GM23338 (cell line): Measurements from ENCODE around the gene TNFRSF19. TPM values are rescaled to one million over a fixed set of nuclear protein-coding genes. Genes with fewer than 3 reads are reported as not detected.

Experiments
- ATAC-seq: fragments of 200-7000 bp; cut with Tn5 transposase; 3 replicates; pipeline ENCODE4 v1.9.1; 2020
- DNase-seq: peaks from one replicate; pipeline ENCODE4 v3.0.0-alpha.2; 2015; ENCODE audit warnings: low spot score
- H2AFZ ChIP-seq: fragments of 200-600 bp; sonication (generic); 2 replicates; pipeline ENCODE4 v1.8.0; 2016; ENCODE audit warnings: antibody characterized with exemption, mild to moderate bottlenecking, moderate library complexity
- H3F3A ChIP-seq: fragments of 200-600 bp; sonication (generic); replicated peaks from 2 replicates; pipeline ENCODE4 v1.8.0; 2017; ENCODE audit warnings: antibody characterized with exemption, mixed run types, low read depth
- H3K27ac ChIP-seq: fragments of 200-600 bp; sonication (generic); 2 replicates; pipeline ENCODE4 v1.6.1; 2016; ENCODE audit warnings: low read depth
- H3K27me3 ChIP-seq: fragments of 200-600 bp; sonication (generic); 2 replicates; pipeline ENCODE4 v1.8.0; 2016; ENCODE audit warnings: mild to moderate bottlenecking, mixed run types, moderate library complexity; ENCODE audit not compliant: insufficient read depth
- H3K36me3 ChIP-seq: fragments of 200-600 bp; sonication (generic); 2 replicates; pipeline ENCODE4 v1.8.0; 2016; ENCODE audit warnings: mild to moderate bottlenecking; ENCODE audit not compliant: insufficient read depth
- H3K4me1 ChIP-seq: fragments of 200-600 bp; sonication (generic); 2 replicates; pipeline ENCODE4 v1.8.0; 2016; ENCODE audit warnings: mild to moderate bottlenecking, moderate library complexity; ENCODE audit not compliant: insufficient read depth
- H3K4me2 ChIP-seq: fragments of 200-600 bp; sonication (generic); 2 replicates; pipeline ENCODE4 v1.7.1; 2017; ENCODE audit warnings: mixed run types
- H3K4me3 ChIP-seq: fragments of 200-600 bp; sonication (generic); 2 replicates; pipeline ENCODE4 v1.6.1; 2016; ENCODE audit warnings: mixed run types
- H3K79me2 ChIP-seq: fragments of 200-600 bp; sonication (generic); replicated peaks from 2 replicates; pipeline ENCODE4 v1.8.0; 2017; ENCODE audit warnings: mild to moderate bottlenecking; ENCODE audit not compliant: insufficient read depth
- H3K9me2 ChIP-seq: fragments of 200-600 bp; sonication (generic); 2 replicates; pipeline ENCODE4 v1.8.0; 2017; ENCODE audit not compliant: insufficient read depth
- H4K20me1 ChIP-seq: fragments of 200-600 bp; sonication (generic); replicated peaks from 2 replicates; pipeline ENCODE4 v1.8.0; 2017; ENCODE audit warnings: mild to moderate bottlenecking; ENCODE audit not compliant: insufficient read depth
- H3K27ac Mint-ChIP-seq: 2 replicates; pipeline ENCODE4 v1.8.0; 2020; ENCODE audit warnings: inconsistent platforms, mild to moderate bottlenecking, moderate library complexity, mixed read lengths
- H3K27me3 Mint-ChIP-seq: 3 replicates; pipeline ENCODE4 v1.8.0; 2022; ENCODE audit warnings: low read depth, mild to moderate bottlenecking, moderate library complexity, mixed read lengths, inconsistent platforms; ENCODE audit not compliant: insufficient read depth, poor library complexity
- H3K36me3 Mint-ChIP-seq: 3 replicates; pipeline ENCODE4 v1.8.0; 2021; ENCODE audit warnings: low read depth, mild to moderate bottlenecking, inconsistent platforms, moderate library complexity, mixed read lengths
- H3K4me1 Mint-ChIP-seq: 3 replicates; pipeline ENCODE4 v1.8.0; 2020; ENCODE audit warnings: mild to moderate bottlenecking, inconsistent platforms, mixed read lengths
- H3K4me3 Mint-ChIP-seq: 3 replicates; pipeline ENCODE4 v1.8.0; 2021; ENCODE audit warnings: moderate library complexity, mild to moderate bottlenecking, inconsistent platforms, mixed read lengths
- H3K9me3 Mint-ChIP-seq: 3 replicates; pipeline ENCODE4 v1.8.0; 2020; ENCODE audit warnings: moderate library complexity, mild to moderate bottlenecking, inconsistent platforms, mixed read lengths
- CTCF ChIP-seq, 2 experiments: fragments of 200-600 bp in 1 of 2; sonication (generic) in 1 of 2; conservative IDR thresholded peaks; 2 replicates each; pipeline versions ENCODE4 v1.5.1 to v1.6.1; 2016 to 2017; ENCODE audit warnings: antibody characterized with exemption in 2 of 2, low read depth in 2 of 2, mild to moderate bottlenecking in 2 of 2, moderate library complexity in 1 of 2
- ETS1 ChIP-seq: IDR thresholded peaks from 2 replicates; pipeline ENCODE4 v1.6.1; 2016; ENCODE audit warnings: antibody characterized with exemption
- JUNB ChIP-seq: IDR thresholded peaks from one replicate; pipeline ENCODE4 v1.6.1; 2016; ENCODE audit warnings: antibody characterized with exemption; ENCODE audit not compliant: unreplicated experiment
- POLR2AphosphoS5 ChIP-seq: IDR thresholded peaks from 2 replicates; pipeline ENCODE4 v1.6.1; 2016; ENCODE audit warnings: antibody characterized with exemption, low read depth
- STAT1 ChIP-seq: IDR thresholded peaks from one replicate; pipeline ENCODE4 v1.6.1; 2016; ENCODE audit warnings: antibody characterized with exemption; ENCODE audit not compliant: unreplicated experiment
- ZNF114 ChIP-seq: fragments of 250-450 bp; sonication (Bioruptor Pico); IDR thresholded peaks from 2 replicates; pipeline ENCODE4 v1.5.0; 2020; ENCODE audit warnings: mild to moderate bottlenecking, moderate library complexity
- ZNF462 ChIP-seq: fragments of 250-450 bp; sonication (Bioruptor Pico); IDR thresholded peaks from 2 replicates; pipeline ENCODE4 v1.5.0; 2020; ENCODE audit warnings: mild to moderate bottlenecking, moderate library complexity
- polyA plus RNA-seq: library from polyadenylated mRNA; unstranded; fragments of >200 nt; fragmentation: Nextera tagmentation; extraction: Ambion mirVana; gene quantifications from 2 replicates; pipeline ENCODE4 v1.2.1, GENCODE V29; 2016
- total RNA-seq: library from RNA; depleted of rRNA; stranded (reverse); fragments of >200 nt; shearing (Covaris generic); gene quantifications from 2 replicates; pipeline ENCODE4 v1.2.3, GENCODE V29; 2014

TNFRSF19 gene
- total and polyA plus RNA-seq, 2 experiments from 2014 or later: 0.21 to 0.35 TPM

- Histone ChIP-seq H3K27ac (no peak overlapping the region), H3K4me1 (peaks cover 14% of the 10 kb centered on the region), H3K4me3 (peak overlapping the region; percentile 77), H3F3A (no peaks in the 10 kb centered on the region), H3K27me3 (peaks cover 42% of the 10 kb centered on the region), H3K36me3 (no peaks in the 10 kb centered on the region), H3K4me2 (peak overlapping the region; percentile 87), H4K20me1 (no peaks in the 10 kb centered on the region), H3K79me2 (no peaks in the 10 kb centered on the region), H2AFZ (peak overlapping the region; percentile 43), H3K9me2 (no peaks in the 10 kb centered on the region)
- no peaks in the 10 kb centered on the region for H3K36me3 Mint-ChIP-seq
- ATAC-seq (peak; percentile 78), DNase-seq (peak; percentile 74)
- no peak overlapping the region for H3K27ac Mint-ChIP-seq
- TF ChIP-seq POLR2AphosphoS5: no peak
- peak; percentile 50 to 67 for TF ChIP-seq CTCF (conservative IDR thresholded peaks at IDR 0.05; ENCODE audit: low read depth in 2 of 2)
- peaks cover 10% of the 10 kb centered on the region for H3K4me1 Mint-ChIP-seq
- peak overlapping the region; percentile 74 for H3K4me3 Mint-ChIP-seq
- H3K9me3 Mint-ChIP-seq: no peaks in the 10 kb centered on the region; the same call in 2 of the 3 replicates
- peaks cover 27% of the 10 kb centered on the region for H3K27me3 Mint-ChIP-seq
Observed at GRCh38 chr13:23578411-23579071, 8.3 kb downstream of the TNFRSF19 start.

- H3K27me3 ChIP-seq: peaks cover 42% of the 10 kb centered on the region
- no peaks in the 10 kb centered on the region for H3K36me3 ChIP-seq
- peak; percentile 92 for DNase-seq
- peak overlapping the region; percentile 87 for H3K4me2 ChIP-seq
- H3K4me1 ChIP-seq: peaks cover 14% of the 10 kb centered on the region
- no peaks in the 10 kb centered on the region for H3F3A ChIP-seq
- peak overlapping the region; percentile 77 for H3K4me3 ChIP-seq
- peak overlapping the region; percentile 82 for H2AFZ ChIP-seq
- Mint-ChIP-seq H3K27ac (no peak overlapping the region), H3K4me1 (peaks cover 10% of the 10 kb centered on the region), H3K9me3 (no peaks in the 10 kb centered on the region; the same call in 2 of the 3 replicates), H3K36me3 (no peaks in the 10 kb centered on the region), H3K4me3 (peak overlapping the region; percentile 74; the same call in 2 of the 3 replicates), H3K27me3 (peaks cover 27% of the 10 kb centered on the region)
- no peaks in the 10 kb centered on the region for H3K79me2 ChIP-seq
- H4K20me1 ChIP-seq: no peaks in the 10 kb centered on the region
- H3K27ac ChIP-seq: no peak overlapping the region
- no peaks in the 10 kb centered on the region for H3K9me2 ChIP-seq
- peak; percentile 92 for ATAC-seq
- TF ChIP-seq CTCF (conservative IDR thresholded peaks at IDR 0.05; ENCODE audit: low read depth in 2 of 2): 0 out of 4 replicates have a peak, but pooled peaks of 1 of the 2 experiments have one; percentile 1
- no peak for TF ChIP-seq ZNF114 (CRISPR knock-in tag)
- no peak for TF ChIP-seq STAT1
- no peak for TF ChIP-seq JUNB
- no peak for TF ChIP-seq ETS1
- no peak for TF ChIP-seq ZNF462 (CRISPR knock-in tag)
Observed at GRCh38 chr13:23579072-23579895, 9.1 kb downstream of the TNFRSF19 start.
